Panc1 (cell line): ENCODE results near the gene WNK2. TPM values are rescaled to one million over a fixed set of nuclear protein-coding genes. Genes with fewer than 3 reads are reported as not detected.
"Not testable (repeated sequence)": the region's sequence is repeated elsewhere in the genome, so short reads cannot be mapped to it uniquely, and the experiment has no call there.

Experiments
- ATAC-seq: fragments of 200-7000 bp; cut with Tn5 transposase; 2 replicates; pipeline ENCODE4 v1.9.1; 2020; ENCODE audit warnings: mild to moderate bottlenecking, moderate library complexity
- BruUV-seq: library from RNA; stranded (reverse); fragments of 400-500 nt; replicated peaks from 2 replicates; lab custom pipeline; 2021; lab: Mats Ljungman, UMichigan
- CTCF ChIA-PET: fragments of 300-600 bp; sonication (Branson Sonifier 250); formaldehyde crosslinking; loops from one replicate; lab custom pipeline; 2022; ENCODE audit warnings: antibody characterized with exemption; lab: Charles Lee
- POLR2A ChIA-PET: fragments of 300-600 bp; sonication (Branson Sonifier 250); formaldehyde crosslinking; loops from one replicate; lab custom pipeline; 2022; ENCODE audit warnings: antibody characterized with exemption; lab: Charles Lee
- DNase-seq: peaks from one replicate; pipeline ENCODE4 v3.0.0-alpha.2; 2010; ENCODE audit warnings: low read depth, low spot score
- H3K27ac ChIP-seq: 2 replicates; pipeline ENCODE4 v1.5.1; 2011; ENCODE audit warnings: mild to moderate bottlenecking, low read length, inconsistent platforms
- H3K27me3 ChIP-seq: fragments of 200-500 bp; sonication (Bioruptor generic); 2 replicates; pipeline ENCODE4 v1.6.0; 2014; ENCODE audit warnings: low read length, inconsistent platforms; ENCODE audit not compliant: control insufficient read depth, insufficient read depth
- H3K36me3 ChIP-seq: fragments of 200-500 bp; sonication (Bioruptor generic); 2 replicates; pipeline ENCODE4 v1.5.1; 2014; ENCODE audit warnings: inconsistent platforms, mild to moderate bottlenecking, low read length, moderate library complexity; ENCODE audit not compliant: control insufficient read depth, insufficient read depth
- H3K4me1 ChIP-seq: 2 replicates; pipeline ENCODE4 v1.5.1; 2011; ENCODE audit warnings: inconsistent platforms, mild to moderate bottlenecking, low read length, moderate library complexity; ENCODE audit not compliant: control insufficient read depth, insufficient read depth
- H3K4me3 ChIP-seq, 2 experiments: 2 replicates each; pipeline ENCODE4 v1.5.1; 2011 to 2012; ENCODE audit warnings: low read depth in 2 of 2, low read length in 2 of 2, mild to moderate bottlenecking in 2 of 2, inconsistent platforms in 1 of 2, moderate library complexity in 1 of 2
- H3K9me3 ChIP-seq: fragments of 200-500 bp; sonication (Bioruptor generic); 2 replicates; pipeline ENCODE4 v1.5.1; 2014; ENCODE audit warnings: low read depth, mild to moderate bottlenecking, inconsistent platforms, low read length, moderate library complexity; ENCODE audit not compliant: control insufficient read depth, insufficient read depth
- CTCF ChIP-seq: fragments of 450-650 bp; IDR thresholded peaks from 2 replicates; pipeline ENCODE4 v1.5.1; 2017; ENCODE audit warnings: mild to moderate bottlenecking
- POLR2AphosphoS5 ChIP-seq: IDR thresholded peaks from 2 replicates; pipeline ENCODE4 v1.6.1; 2012; ENCODE audit warnings: mild to moderate bottlenecking, low read depth, low read length, moderate library complexity
- REST ChIP-seq, 2 experiments: IDR thresholded peaks; 2 replicates each; pipeline ENCODE4 v1.6.1; 2011 to 2012; ENCODE audit warnings: low read depth in 2 of 2, control low read depth in 1 of 2, low read length in 1 of 2, mild to moderate bottlenecking in 1 of 2, moderate library complexity in 1 of 2; ENCODE audit not compliant: insufficient read depth in 1 of 2
- SIN3A ChIP-seq: IDR thresholded peaks from 2 replicates; pipeline ENCODE4 v1.6.1; 2012; ENCODE audit warnings: low read depth, mild to moderate bottlenecking, low read length, moderate library complexity, borderline replicate concordance; ENCODE audit not compliant: insufficient read depth
- TCF7L2 ChIP-seq: IDR thresholded peaks from 2 replicates; pipeline ENCODE4 v1.6.1; 2011; ENCODE audit warnings: mild to moderate bottlenecking, low read depth, low read length, inconsistent platforms
- in situ Hi-C: cut with HindIII; loops from 2 replicates; pipeline ENCODE4 v1.10.0; 2016; ENCODE audit warnings: low sequenced_read_pairs, low pct_unique_long_range_greater_than_20kb
- intact Hi-C: fragments of 100-400 bp; cut with micrococcal nuclease; formaldehyde crosslinking; loops from one replicate; pipeline ENCODE4 v1.10.0; 2022; ENCODE audit not compliant: unreplicated experiment
- total RNA-seq: library from RNA; stranded (reverse); gene quantifications from one replicate; pipeline ENCODE4 v1.2.1, GENCODE V29; 2021; ENCODE audit not compliant: unreplicated experiment

WNK2 gene
- total RNA-seq, 1 experiment from 2014 or later, result 13.7 TPM

GRCh38 chr9:93366119-93366447 is 182.1 kb downstream of the WNK2 start:
- no peak for ATAC-seq
- TF ChIP-seq REST (IDR thresholded peaks at IDR 0.05; ENCODE audit: insufficient read depth in 1 of 2, low read depth in 2 of 2, low read length in 1 of 2) (no peak), SIN3A (no peak), CTCF (no peak), POLR2AphosphoS5 (no peak), TCF7L2 (no peak)
- in situ Hi-C loops, result no loop called here
- BruUV-seq, result no TSS peak
- H3K27me3 ChIP-seq, result no peaks in the 10 kb centered on the region
- H3K9me3 ChIP-seq, result no peaks in the 10 kb centered on the region; the same call in 1 of the 2 replicates
- no peak overlapping the region for H3K27ac ChIP-seq
- no peaks in the 10 kb centered on the region for H3K36me3 ChIP-seq
- no peaks in the 10 kb centered on the region for H3K4me1 ChIP-seq
- DNase-seq, result no peak
- intact Hi-C loops, result no loop called here
- POLR2A ChIA-PET, result no interaction called here
- H3K4me3 ChIP-seq, result no peak overlapping the region
- CTCF ChIA-PET, result no interaction called here

- in situ Hi-C loops, POLR2A ChIA-PET, CTCF ChIA-PET: not testable (repeated sequence)
Measured at GRCh38 chr9:93366486-93366885, 182.5 kb downstream of the WNK2 start.

GRCh38 chr9:93368437-93368836 is 184.5 kb downstream of the WNK2 start:
- CTCF ChIA-PET, result no interaction called here
- intact Hi-C loops (no loop called here), in situ Hi-C loops (no loop called here)
- BruUV-seq, result no TSS peak
- TF ChIP-seq REST (IDR thresholded peaks at IDR 0.05; ENCODE audit: insufficient read depth in 1 of 2, low read depth in 2 of 2, low read length in 1 of 2) (no peak), CTCF (no peak), POLR2AphosphoS5 (no peak), TCF7L2 (no peak), SIN3A (no peak)
- no peaks in the 10 kb centered on the region for H3K9me3 ChIP-seq
- H3K27me3 ChIP-seq, result no peaks in the 10 kb centered on the region
- no peaks in the 10 kb centered on the region for H3K4me1 ChIP-seq
- ATAC-seq (no peak), DNase-seq (no peak)
- H3K36me3 ChIP-seq, result no peaks in the 10 kb centered on the region
- no peak overlapping the region for H3K4me3 ChIP-seq
- POLR2A ChIA-PET, result interaction anchor here (0.6 kb wide), 1 partner anchor 129 kb away, joined by 3 read pairs; no protein-coding TSS in a partner anchor
- H3K27ac ChIP-seq, result no peak overlapping the region

More at GRCh38 chr9:93366486-93366885, 182.5 kb downstream of the WNK2 start:
- H3K27me3 ChIP-seq, H3K9me3 ChIP-seq, H3K36me3 ChIP-seq, H3K4me3 ChIP-seq, ATAC-seq, DNase-seq, H3K4me1 ChIP-seq, intact Hi-C loops, BruUV-seq, H3K27ac ChIP-seq: not testable (repeated sequence)
